Stomach smooth muscle (tissue), 2 donors: Measurements from ENCODE around the gene BLOC1S1.
"Not testable (repeated sequence)": the region's sequence is repeated elsewhere in the genome, so short reads cannot be mapped to it uniquely, and the experiment has no call there.

Experiments used
- H3K27ac ChIP-seq: one replicate; pipeline ENCODE4 v1.7.0; 2013; ENCODE audit warnings: mild to moderate bottlenecking, low read length, inconsistent platforms
- H3K27me3 ChIP-seq, 2 donors: one replicate each; pipeline ENCODE4 v1.7.0; 2013; ENCODE audit warnings: low read length in 2 of 2; ENCODE audit not compliant: insufficient read depth in 2 of 2, control insufficient read depth in 1 of 2
- H3K36me3 ChIP-seq, 2 donors: one replicate each; pipeline ENCODE4 v1.7.0; 2013; ENCODE audit warnings: low read length in 2 of 2; ENCODE audit not compliant: control insufficient read depth in 2 of 2, insufficient read depth in 2 of 2
- H3K4me1 ChIP-seq: one replicate; pipeline ENCODE4 v1.7.0; 2013; ENCODE audit warnings: low read length; ENCODE audit not compliant: control insufficient read depth, insufficient read depth
- H3K4me3 ChIP-seq, 2 donors: one replicate each; pipeline ENCODE4 v1.7.0; 2013; ENCODE audit warnings: low read length in 2 of 2
- H3K9ac ChIP-seq, 2 donors: one replicate each; pipeline ENCODE4 v1.7.0; 2013; ENCODE audit warnings: low read length in 2 of 2, mild to moderate bottlenecking in 1 of 2
- H3K9me3 ChIP-seq, 2 donors: one replicate each; pipeline ENCODE4 v1.7.0; 2013; ENCODE audit warnings: low read length in 2 of 2; ENCODE audit not compliant: control insufficient read depth in 2 of 2
- donor health status: healthy.
- donor health status: Pancreatic carcinoma.

BLOC1S1 gene

GRCh38 chr12:55746913-55747231 is 31.0 kb downstream of the BLOC1S1 start:
- Histone ChIP-seq H3K9me3 (no peaks in the 10 kb centered on the region), H3K27me3 (no peaks in the 10 kb centered on the region), H3K9ac (no peak overlapping the region), H3K27ac (no peak overlapping the region), H3K36me3 (peaks cover 0 to 13% of the 10 kb centered on the region in 2 donors), H3K4me3 (no peak overlapping the region), H3K4me1 (peaks cover 29% of the 10 kb centered on the region)

- Histone ChIP-seq H3K9ac (no peak overlapping the region), H3K27ac (no peak overlapping the region), H3K27me3 (no peaks in the 10 kb centered on the region), H3K4me1 (peaks cover 22% of the 10 kb centered on the region), H3K36me3 (peaks cover 7 to 23% of the 10 kb centered on the region in 2 donors), H3K9me3 (no peaks in the 10 kb centered on the region), H3K4me3 (no peak overlapping the region)
Measured at GRCh38 chr12:55748230-55748993, 32.6 kb downstream of the BLOC1S1 start.

GRCh38 chr12:55755246-55755645 is 39.4 kb downstream of the BLOC1S1 start:
- no peak overlapping the region for H3K9ac ChIP-seq
- no peaks in the 10 kb centered on the region for H3K27me3 ChIP-seq
- no peaks in the 10 kb centered on the region for H3K4me1 ChIP-seq
- H3K36me3 ChIP-seq, result peaks cover 29 to 59% of the 10 kb centered on the region in 2 donors
- no peak overlapping the region for H3K4me3 ChIP-seq
- no peak overlapping the region for H3K27ac ChIP-seq
- no peaks in the 10 kb centered on the region for H3K9me3 ChIP-seq

- Histone ChIP-seq H3K4me1 (no peaks in the 10 kb centered on the region), H3K4me3 (no peak overlapping the region), H3K27ac (no peak overlapping the region), H3K9ac (no peak overlapping the region), H3K27me3 (no peaks in the 10 kb centered on the region), H3K9me3 (no peaks in the 10 kb centered on the region), H3K36me3 (peaks cover 29 to 38% of the 10 kb centered on the region in 2 donors)
Measured at GRCh38 chr12:55757701-55758100, 41.9 kb downstream of the BLOC1S1 start.

GRCh38 chr12:55758575-55758974 is 42.7 kb downstream of the BLOC1S1 start:
- H3K27me3 ChIP-seq, H3K27ac ChIP-seq, H3K4me3 ChIP-seq, H3K9ac ChIP-seq, H3K9me3 ChIP-seq, H3K4me1 ChIP-seq: not testable (repeated sequence)
- peaks cover 28 to 36% of the 10 kb centered on the region in 2 donors for H3K36me3 ChIP-seq

- H3K9ac ChIP-seq, result no peak overlapping the region
- H3K4me3 ChIP-seq, result no peak overlapping the region
- no peaks in the 10 kb centered on the region for H3K4me1 ChIP-seq
- peaks cover 31 to 32% of the 10 kb centered on the region in 2 donors for H3K36me3 ChIP-seq
- H3K27ac ChIP-seq, result no peak overlapping the region
- no peaks in the 10 kb centered on the region for H3K9me3 ChIP-seq
- H3K27me3 ChIP-seq, result no peaks in the 10 kb centered on the region
Measured at GRCh38 chr12:55760663-55761062, 44.8 kb downstream of the BLOC1S1 start.

- H3K27me3 ChIP-seq, result no peaks in the 10 kb centered on the region
- H3K9me3 ChIP-seq, result no peaks in the 10 kb centered on the region
- H3K27ac ChIP-seq, result no peak overlapping the region
- no peaks in the 10 kb centered on the region for H3K4me1 ChIP-seq
- H3K36me3 ChIP-seq, result peaks cover 20 to 22% of the 10 kb centered on the region in 2 donors
- no peak overlapping the region for H3K4me3 ChIP-seq
- no peak overlapping the region for H3K9ac ChIP-seq
Measured at GRCh38 chr12:55762646-55763045, 46.8 kb downstream of the BLOC1S1 start.

GRCh38 chr12:55765736-55766290 is 50.0 kb downstream of the BLOC1S1 start:
- H3K4me1 ChIP-seq, result no peaks in the 10 kb centered on the region
- no peaks in the 10 kb centered on the region for H3K27me3 ChIP-seq
- no peak overlapping the region for H3K4me3 ChIP-seq
- H3K36me3 ChIP-seq, result peaks cover 10 to 18% of the 10 kb centered on the region in 2 donors
- H3K9me3 ChIP-seq, result no peaks in the 10 kb centered on the region
- H3K27ac ChIP-seq, result no peak overlapping the region
- H3K9ac ChIP-seq, result no peak overlapping the region

GRCh38 chr12:55767156-55767555 is 51.3 kb downstream of the BLOC1S1 start:
- H3K9me3 ChIP-seq, result no peaks in the 10 kb centered on the region
- H3K27me3 ChIP-seq, result no peaks in the 10 kb centered on the region
- H3K9ac ChIP-seq, result no peak overlapping the region
- peaks cover 14 to 21% of the 10 kb centered on the region in 2 donors for H3K36me3 ChIP-seq
- no peak overlapping the region for H3K27ac ChIP-seq
- no peak overlapping the region for H3K4me3 ChIP-seq
- no peaks in the 10 kb centered on the region for H3K4me1 ChIP-seq
